HG03196 (cell line): Measurements from ENCODE around the gene DLGAP3.

Source experiments
- ATAC-seq: cut with Tn5 transposase; IDR thresholded peaks from one replicate; pipeline ENCODE4 v1.9.1; 2021; ENCODE audit not compliant: unreplicated experiment

Gene DLGAP3

DNA sequence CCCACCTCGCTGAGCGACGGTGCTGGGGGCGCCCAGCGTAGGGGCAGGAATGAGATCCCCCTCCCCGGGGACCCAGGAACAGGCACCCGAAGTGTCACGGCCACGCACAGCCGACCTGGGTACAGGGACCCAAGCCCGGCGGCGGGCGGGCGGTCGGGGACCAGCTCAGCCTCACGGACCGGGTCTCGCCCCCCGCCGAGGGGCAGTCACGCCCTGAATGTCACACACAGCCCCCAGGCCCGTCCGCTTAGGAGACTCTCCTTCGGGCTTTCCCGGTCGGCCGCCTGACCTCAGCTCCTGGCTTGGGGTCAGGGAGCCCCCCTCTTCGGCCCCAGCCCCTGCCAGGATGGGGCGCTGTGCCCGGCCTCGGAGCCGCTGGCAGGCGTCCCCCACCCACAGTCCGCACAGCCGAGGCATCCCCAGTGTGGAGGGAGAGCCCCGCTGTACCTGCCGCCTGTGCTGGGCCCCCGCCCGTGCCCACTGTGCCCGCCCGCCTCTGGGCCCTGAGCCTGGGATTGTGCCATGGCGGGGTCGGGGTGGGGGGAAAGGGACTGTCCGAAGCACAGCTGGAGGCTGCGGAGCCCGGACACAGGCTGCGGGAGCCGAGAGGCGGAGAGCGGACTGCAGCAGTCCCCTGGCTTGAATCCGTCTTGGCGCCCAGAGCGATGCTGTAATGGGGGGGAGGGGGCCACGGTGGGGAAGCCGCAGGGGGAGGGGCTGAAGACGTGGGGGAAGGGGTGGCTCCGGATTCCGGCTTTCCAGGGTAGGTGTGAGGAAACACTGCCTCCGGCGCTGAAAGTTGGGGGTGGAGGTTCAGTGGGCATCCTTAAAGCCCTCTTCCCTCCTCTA, 627 bp upstream of the DLGAP3 start:
- no peak for ATAC-seq

- ATAC-seq: no peak
Observed at GRCh38 chr1:34928699-34929496, 552 bp downstream of the DLGAP3 start.

- ATAC-seq: no peak
Observed at GRCh38 chr1:34928066-34928696, 1.3 kb downstream of the DLGAP3 start.

- no peak for ATAC-seq
Observed at GRCh38 chr1:34927316-34927715, 2.1 kb downstream of the DLGAP3 start.

DNA sequence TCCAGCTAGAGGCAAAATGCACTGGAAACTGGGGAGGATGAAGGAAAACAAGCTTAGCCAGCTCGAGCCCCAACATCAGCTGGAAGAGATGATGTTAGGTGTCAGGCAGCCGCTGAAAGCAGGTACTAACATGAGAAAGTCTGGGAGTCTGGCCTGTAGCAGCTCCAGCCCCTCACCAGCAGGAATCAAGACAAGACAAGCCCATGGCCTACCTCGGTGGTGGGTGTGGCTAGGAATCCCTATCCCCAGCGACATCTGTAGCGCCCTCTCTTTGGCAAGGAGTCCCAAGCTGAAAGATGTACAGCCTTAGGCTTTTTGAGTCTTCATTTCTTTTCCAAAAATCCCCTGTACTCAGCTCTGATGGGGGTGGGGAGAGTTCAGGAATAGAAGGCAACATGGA, 2.6 kb downstream of the DLGAP3 start:
- ATAC-seq: no peak

GRCh38 chr1:34926156-34926555, 3.3 kb downstream of the DLGAP3 start:
- no peak for ATAC-seq

- no peak for ATAC-seq
Observed at GRCh38 chr1:34925730-34926129, 3.7 kb downstream of the DLGAP3 start.

- no peak for ATAC-seq
Observed at GRCh38 chr1:34924759-34925555, 4.5 kb downstream of the DLGAP3 start.

DNA sequence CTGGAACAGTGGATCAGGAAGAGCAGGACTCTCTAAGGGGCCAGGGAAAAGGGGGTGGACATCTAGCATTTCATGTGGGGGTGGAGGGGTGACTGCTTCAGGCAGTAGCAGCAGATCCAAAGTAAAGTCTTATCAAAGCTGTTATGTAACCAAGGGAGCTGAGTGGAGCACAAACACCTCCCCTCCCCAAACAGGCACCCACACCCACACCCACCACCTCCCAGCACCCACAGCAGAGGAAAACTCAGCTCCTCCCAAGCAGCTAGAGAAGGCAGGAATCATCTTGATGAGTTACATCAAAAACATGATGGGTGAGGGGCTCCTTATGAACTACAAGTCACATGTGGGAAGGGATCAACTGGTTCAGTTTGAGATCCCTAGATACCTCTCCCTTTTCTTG, 6.0 kb downstream of the DLGAP3 start:
- no peak for ATAC-seq

- no peak for ATAC-seq
Observed at GRCh38 chr1:34918977-34919561, 10.4 kb downstream of the DLGAP3 start.

DNA sequence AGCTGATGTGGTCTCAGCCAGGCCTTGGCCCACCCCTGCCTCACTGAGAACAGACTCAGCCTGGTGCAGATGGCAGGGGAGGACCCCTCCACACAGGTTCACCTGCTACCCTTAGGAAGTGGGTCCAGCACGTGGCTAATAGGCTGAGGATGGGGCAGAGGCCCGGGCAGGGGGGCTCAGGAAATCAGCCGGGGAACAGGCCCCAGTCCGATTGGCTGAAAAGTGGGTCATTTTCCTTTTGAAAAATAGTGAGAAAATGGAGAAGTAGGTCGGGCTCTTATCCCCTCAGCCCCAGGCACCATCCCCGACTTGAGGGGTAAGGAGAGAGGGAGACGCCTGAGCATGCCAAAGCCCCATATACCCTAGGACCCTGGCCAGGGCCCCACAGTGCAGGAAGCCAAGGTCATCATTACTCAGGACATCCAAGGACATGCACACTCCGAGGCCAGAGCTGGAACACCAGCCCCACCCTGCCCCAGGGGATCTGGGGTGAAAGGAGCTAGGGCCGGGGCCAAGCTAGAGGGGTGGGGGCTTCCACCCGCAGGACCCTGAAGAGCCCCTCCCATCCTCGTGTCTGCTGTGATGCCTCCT, 11.0 kb downstream of the DLGAP3 start:
- no peak for ATAC-seq

DNA sequence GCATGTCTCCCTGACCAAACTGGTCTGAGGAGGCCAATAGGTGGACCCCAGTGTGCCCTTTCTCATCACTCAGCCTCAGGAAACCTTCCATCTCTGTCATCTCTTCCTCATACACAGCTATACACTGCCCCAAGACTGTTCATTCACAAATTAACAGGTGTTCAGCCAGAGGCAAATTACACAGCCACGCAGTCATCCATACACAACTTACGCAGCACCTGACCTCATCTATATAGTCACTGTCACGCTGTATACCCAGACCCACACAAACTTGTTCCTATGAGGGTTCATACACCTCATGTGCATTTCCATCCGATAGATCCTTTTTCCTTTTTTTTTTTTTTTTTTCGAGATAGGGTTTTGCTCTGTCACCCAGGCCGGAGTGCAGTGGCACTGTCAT, 12.4 kb downstream of the DLGAP3 start:
- no peak for ATAC-seq

GRCh38 chr1:34916104-34916503, 13.3 kb downstream of the DLGAP3 start:
- ATAC-seq: no peak

DNA sequence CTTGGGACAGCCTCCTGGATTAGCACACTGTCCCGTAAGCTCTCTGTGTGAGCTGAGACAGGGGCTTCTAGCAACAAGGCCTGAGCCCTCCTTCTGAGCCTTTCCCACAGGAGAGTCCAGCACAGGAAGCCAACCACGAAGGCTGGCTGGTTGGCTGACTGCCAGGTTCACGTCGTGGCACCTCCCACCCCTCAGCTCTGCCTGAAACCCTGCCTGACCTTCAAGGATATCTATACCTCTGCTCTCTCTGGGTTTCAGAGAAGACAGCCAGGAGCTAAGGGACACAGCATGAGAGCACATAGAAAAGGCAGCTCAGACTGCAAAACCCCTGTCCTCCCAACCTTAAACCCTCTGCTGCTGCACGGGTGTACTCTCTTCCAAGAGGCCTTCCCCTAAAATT, 13.9 kb downstream of the DLGAP3 start:
- ATAC-seq: no peak

DNA sequence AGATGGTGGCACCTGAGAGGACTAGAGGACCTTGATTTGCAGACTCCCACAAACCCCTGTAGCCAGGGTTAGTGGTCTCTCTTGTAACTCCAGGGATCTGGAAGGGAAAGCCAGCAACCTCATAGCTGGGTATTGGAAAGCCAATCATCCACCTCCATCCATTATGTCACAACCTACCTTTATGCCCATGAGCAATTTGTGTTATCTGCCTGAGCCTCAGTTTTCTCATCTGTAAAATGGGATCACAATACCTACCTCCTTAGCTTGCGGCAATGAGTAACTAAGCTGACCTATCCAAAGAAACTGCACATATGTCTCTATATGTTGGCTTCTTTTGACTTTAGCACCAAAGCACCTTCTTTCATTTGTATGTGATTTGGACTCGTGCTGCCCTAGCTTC, 14.5 kb downstream of the DLGAP3 start:
- ATAC-seq: no peak

- no peak for ATAC-seq
Observed at GRCh38 chr1:34911465-34911864, 18.0 kb downstream of the DLGAP3 start.

DNA sequence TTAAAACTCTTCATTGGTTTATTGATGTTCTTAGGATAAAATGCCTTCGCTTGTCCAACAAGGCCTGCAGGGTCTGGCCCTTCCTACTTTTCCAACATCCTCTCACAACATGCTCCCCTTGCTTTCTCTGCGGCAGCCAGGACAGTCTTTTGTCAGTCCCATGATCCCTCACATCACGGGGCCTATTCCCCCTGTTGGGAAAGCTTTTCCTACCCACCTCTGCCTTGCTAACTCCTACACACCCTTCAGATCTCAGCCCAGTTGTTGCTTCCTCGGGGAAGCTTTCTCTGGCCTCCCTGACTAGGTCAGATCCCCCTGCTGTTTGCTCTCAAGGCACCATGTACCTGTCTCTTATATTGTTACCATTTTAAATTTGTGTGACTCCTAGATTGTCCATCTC, 19.0 kb downstream of the DLGAP3 start:
- ATAC-seq: no peak

DNA sequence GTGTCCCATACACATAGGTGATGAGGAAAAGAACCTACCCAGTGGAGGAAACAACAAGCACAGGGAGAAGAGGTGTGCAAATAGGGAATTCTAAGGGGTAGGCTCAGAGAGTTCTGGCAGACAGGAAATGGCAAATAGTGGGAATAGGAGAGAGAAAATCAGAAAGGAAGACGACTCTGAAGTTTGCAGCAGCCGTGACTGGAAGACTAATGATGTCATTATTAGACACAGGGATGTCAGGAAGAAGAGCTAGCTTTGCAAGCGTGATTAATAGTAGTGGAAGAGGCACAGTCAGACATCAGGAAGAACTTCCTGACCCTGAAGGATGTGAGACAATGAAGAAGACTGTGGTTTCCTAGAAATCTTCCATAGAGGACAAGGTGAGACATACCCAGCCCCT, 21.1 kb downstream of the DLGAP3 start:
- no peak for ATAC-seq

- no peak for ATAC-seq
Observed at GRCh38 chr1:34907487-34908090, 21.9 kb downstream of the DLGAP3 start.

DNA sequence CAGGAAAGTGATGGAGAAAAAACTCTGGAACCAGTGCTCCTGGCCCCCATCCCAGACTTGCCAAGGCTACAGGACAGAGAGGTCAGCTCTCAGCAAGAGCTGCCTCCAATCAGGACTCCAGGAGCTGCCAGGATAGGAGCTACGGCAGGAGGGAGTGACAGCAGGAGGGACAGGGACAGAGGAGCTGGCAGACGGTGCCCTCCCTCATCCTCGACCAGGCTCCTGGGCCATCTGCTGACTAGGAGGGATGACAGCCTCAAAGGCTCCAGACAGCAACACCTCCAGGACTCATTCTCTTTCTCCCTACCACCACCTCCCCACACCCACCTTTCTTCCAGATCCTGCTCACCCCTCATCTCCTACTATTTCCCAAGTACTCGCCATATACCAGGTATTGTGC, 22.7 kb downstream of the DLGAP3 start:
- ATAC-seq: no peak
